B cell (primary cell): Measurements from ENCODE around the gene MFAP3L. TPM values are rescaled to one million over a fixed set of nuclear protein-coding genes. Genes with fewer than 3 reads are reported as not detected.

ENCODE experiments used
- ATAC-seq: fragments of 200-7000 bp; cut with Tn5 transposase; one replicate; pipeline ENCODE4 v1.10.0; 2021; ENCODE audit warnings: low read depth, mild to moderate bottlenecking, moderate number of reproducible peaks, moderate library complexity
- CTCF ChIA-PET: fragments of 350-600 bp; sonication (Branson Sonifier 250); formaldehyde crosslinking; loops from one replicate; lab custom pipeline; 2021; ENCODE audit warnings: antibody characterized with exemption, inconsistent platforms; lab: Charles Lee
- POLR2A ChIA-PET: fragments of 350-600 bp; sonication (Branson Sonifier 250); formaldehyde crosslinking; loops from one replicate; lab custom pipeline; 2021; ENCODE audit warnings: antibody characterized with exemption; lab: Charles Lee
- DNase-seq: peaks from one replicate; pipeline ENCODE4 v3.0.0; 2013
- H2AFZ ChIP-seq: 2 replicates; pipeline ENCODE4 v1.6.1; 2012; ENCODE audit warnings: mild to moderate bottlenecking, low read depth, low read length; ENCODE audit not compliant: insufficient read depth, poor library complexity, severe bottlenecking
- H3K27ac ChIP-seq, 2 donors: 1 replicate in 1 of 2; 2 replicates in 1 of 2; pipeline ENCODE4 v1.5.1; 2012 to 2013; ENCODE audit warnings: low read length in 2 of 2, mild to moderate bottlenecking in 2 of 2, moderate library complexity in 1 of 2
- H3K27me3 ChIP-seq, 4 experiments: fragments of 200-600 bp in 1 of 4; sonication (generic) in 1 of 4; replicated peaks in 1 of 4; 1 replicate in 2 of 4; 2 replicates in 2 of 4; pipeline versions ENCODE4 v1.6.1 to v1.7.0; 2013 to 2016; ENCODE audit warnings: low read length in 3 of 4, mild to moderate bottlenecking in 2 of 4, mixed read lengths in 1 of 4, moderate library complexity in 1 of 4; ENCODE audit not compliant: insufficient read depth in 4 of 4, control insufficient read depth in 3 of 4; ENCODE audit errors: control extremely low read depth in 1 of 4
- H3K36me3 ChIP-seq, 2 experiments: replicated peaks in 1 of 2; 1 replicate in 1 of 2; 2 replicates in 1 of 2; pipeline versions ENCODE4 v1.6.1 to v1.7.1; 2013; ENCODE audit warnings: low read length in 1 of 2; ENCODE audit not compliant: insufficient read depth in 2 of 2, control insufficient read depth in 1 of 2; ENCODE audit errors: control extremely low read depth in 1 of 2, extremely low read depth in 1 of 2
- H3K4me1 ChIP-seq, 2 donors: fragments of 200-600 bp in 1 of 2; sonication (generic) in 1 of 2; 1 replicate in 1 of 2; 2 replicates in 1 of 2; pipeline versions ENCODE4 v1.5.1 to v1.6.1; 2013 to 2017; ENCODE audit warnings: low read length in 2 of 2; ENCODE audit not compliant: control insufficient read depth in 2 of 2, insufficient read depth in 2 of 2
- H3K4me2 ChIP-seq: replicated peaks from 2 replicates; pipeline ENCODE3; 2012; ENCODE audit warnings: mild to moderate bottlenecking, low read depth, low read length; ENCODE audit not compliant: poor library complexity, severe bottlenecking
- H3K4me3 ChIP-seq, 5 experiments: fragments of 200-600 bp in 1 of 5; sonication (generic) in 1 of 5; 1 replicate in 3 of 5; 2 replicates in 2 of 5; pipeline versions ENCODE4 v1.5.1 to v1.7.0; 2011 to 2016; ENCODE audit warnings: low read length in 4 of 5, mild to moderate bottlenecking in 4 of 5, low read depth in 2 of 5, control low read depth in 1 of 5, moderate library complexity in 1 of 5; ENCODE audit not compliant: insufficient read depth in 1 of 5; ENCODE audit errors: control extremely low read depth in 1 of 5, extremely low read depth in 1 of 5
- H3K79me2 ChIP-seq: fragments of 200-600 bp; sonication (generic); one replicate; pipeline ENCODE4 v1.6.0; 2016; ENCODE audit warnings: low read length; ENCODE audit not compliant: control insufficient read depth, insufficient read depth
- H3K9ac ChIP-seq: fragments of 200-600 bp; sonication (generic); 2 replicates; pipeline ENCODE4 v1.6.1; 2017; ENCODE audit warnings: mild to moderate bottlenecking, low read length, moderate library complexity
- H3K9me3 ChIP-seq, 3 donors: one replicate each; pipeline versions ENCODE4 v1.6.1 to v1.7.1; 2013; ENCODE audit warnings: low read length in 2 of 3; ENCODE audit not compliant: control insufficient read depth in 2 of 3, insufficient read depth in 1 of 3; ENCODE audit errors: control extremely low read depth in 1 of 3
- H4K20me1 ChIP-seq: 2 replicates; pipeline ENCODE4 v1.6.0; 2012; ENCODE audit warnings: mild to moderate bottlenecking, low read length; ENCODE audit not compliant: insufficient read depth, control insufficient read depth, poor library complexity, severe bottlenecking
- H3K27ac Mint-ChIP-seq: one replicate; pipeline ENCODE4 v1.8.0; 2021; ENCODE audit warnings: mixed read lengths
- H3K27me3 Mint-ChIP-seq: one replicate; pipeline ENCODE4 v1.8.0; 2021; ENCODE audit warnings: mixed read lengths
- H3K4me1 Mint-ChIP-seq: one replicate; pipeline ENCODE4 v1.8.0; 2021; ENCODE audit warnings: mixed read lengths
- H3K4me3 Mint-ChIP-seq: one replicate; pipeline ENCODE4 v1.8.0; 2021; ENCODE audit warnings: mixed read lengths
- H3K9me3 Mint-ChIP-seq: one replicate; pipeline ENCODE4 v1.8.0; 2022; ENCODE audit warnings: mixed read lengths; ENCODE audit not compliant: insufficient read depth
- CTCF ChIP-seq: fragments of 200-600 bp; IDR thresholded peaks from one replicate; pipeline ENCODE4 v1.8.0; 2022; ENCODE audit warnings: antibody characterized with exemption, mild to moderate bottlenecking
- EZH2 ChIP-seq: IDR thresholded peaks from 2 replicates; pipeline ENCODE4 v1.6.1; 2012; ENCODE audit warnings: borderline replicate concordance, low read depth, mild to moderate bottlenecking, moderate library complexity, low read length; ENCODE audit not compliant: insufficient read depth, poor library complexity, severe bottlenecking
- WGBS: methylation state at CpG from one replicate; pipeline ENCODE4 v1.1.5; 2013; ENCODE audit warnings: missing lambda C conversion rate; ENCODE audit not compliant: insufficient coverage; 5-methylcytosine and 5-hydroxymethylcytosine counted together
- intact Hi-C: fragments of 100-400 bp; cut with micrococcal nuclease; formaldehyde crosslinking; loops from one replicate; pipeline ENCODE4 v1.10.0; 2022
- polyA plus RNA-seq: library from polyadenylated mRNA; depleted of rRNA; stranded (reverse); fragments of >200 nt; gene quantifications from 2 replicates; pipeline ENCODE4 v1.2.3, GENCODE V29; 2012
- total RNA-seq, 2 donors: library from RNA; stranded (reverse); fragments of 120-200 nt in 1 of 2; gene quantifications; 1 replicate in 1 of 2; 2 replicates in 1 of 2; pipeline versions ENCODE4 v1.2.3 to v1.2.4, GENCODE V29; 2013 to 2022

MFAP3L gene
- total and polyA plus RNA-seq, 2 donors (not counting 1 experiment from before 2014, with no cell fraction given) = 0.37 to 0.63 TPM

- TF ChIP-seq CTCF = no peak
- no peak for TF ChIP-seq EZH2
- H3K79me2 ChIP-seq = no peaks in the 10 kb centered on the region
- peaks cover 16% of the 10 kb centered on the region for H3K27me3 Mint-ChIP-seq
- intact Hi-C loops = no loop called here
- no peaks in the 10 kb centered on the region for H3K4me1 ChIP-seq
- no peak for ATAC-seq
- CTCF ChIA-PET = no interaction called here
- H3K9me3 ChIP-seq = no peaks in the 10 kb centered on the region
- H2AFZ ChIP-seq = no peak overlapping the region
- H3K9me3 Mint-ChIP-seq = no peaks in the 10 kb centered on the region
- H3K4me1 Mint-ChIP-seq = no peaks in the 10 kb centered on the region
- no peaks in the 10 kb centered on the region for H4K20me1 ChIP-seq
- H3K27ac ChIP-seq = no peak overlapping the region
- H3K27me3 ChIP-seq = no peaks in the 10 kb centered on the region
- no peak overlapping the region for H3K4me3 ChIP-seq
- no peaks in the 10 kb centered on the region for H3K36me3 ChIP-seq
- H3K4me2 ChIP-seq = no peak overlapping the region
- DNase-seq = no peak
- WGBS = no CpG with 5 or more reads among the region's 2 CpGs
- POLR2A ChIA-PET = no interaction called here
- H3K27ac Mint-ChIP-seq = no peak overlapping the region
- no peak overlapping the region for H3K4me3 Mint-ChIP-seq
- no peak overlapping the region for H3K9ac ChIP-seq
These were observed 39.8 kb downstream of the MFAP3L start for GRCh38 chr4:169986369-169986768.

DNA sequence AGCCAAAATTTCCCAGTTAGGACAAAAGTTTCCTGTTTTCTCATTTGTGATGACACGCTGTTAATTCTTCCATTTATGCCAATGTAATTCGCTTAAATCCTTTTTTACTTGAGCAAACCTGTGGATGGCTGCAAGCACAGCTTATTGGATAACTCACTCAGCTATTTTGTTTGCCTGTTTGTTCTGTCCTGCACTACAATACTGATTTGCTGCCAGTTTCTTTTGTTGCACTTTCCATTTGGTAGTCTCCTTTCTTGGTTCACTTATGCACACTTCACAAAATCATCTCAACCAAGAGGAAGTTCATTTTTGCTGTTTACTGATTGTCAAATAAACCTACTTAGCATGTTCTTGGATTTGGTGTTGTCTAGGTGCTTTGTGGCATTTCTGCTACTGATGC lies 40.3 kb downstream of the MFAP3L start:
- H3K4me1 ChIP-seq = no peaks in the 10 kb centered on the region
- ATAC-seq = no peak
- ChIA-PET CTCF (no interaction called here), POLR2A (no interaction called here)
- no peak for DNase-seq
- peaks cover 16% of the 10 kb centered on the region for H3K27me3 Mint-ChIP-seq
- H3K4me3 Mint-ChIP-seq = no peak overlapping the region
- intact Hi-C loops = no loop called here
- TF ChIP-seq CTCF (no peak), EZH2 (no peak)
- no peaks in the 10 kb centered on the region for H3K4me1 Mint-ChIP-seq
- H3K79me2 ChIP-seq = no peaks in the 10 kb centered on the region
- no peaks in the 10 kb centered on the region for H3K9me3 Mint-ChIP-seq
- H3K4me3 ChIP-seq = no peak overlapping the region
- no peak overlapping the region for H3K4me2 ChIP-seq
- no peak overlapping the region for H3K9ac ChIP-seq
- H3K36me3 ChIP-seq = no peaks in the 10 kb centered on the region
- no peaks in the 10 kb centered on the region for H3K27me3 ChIP-seq
- no peaks in the 10 kb centered on the region for H3K9me3 ChIP-seq
- no peaks in the 10 kb centered on the region for H4K20me1 ChIP-seq
- H2AFZ ChIP-seq = no peak overlapping the region
- WGBS = 94% methylated on average over 2 of the region's 2 CpGs
- no peak overlapping the region for H3K27ac ChIP-seq
- no peak overlapping the region for H3K27ac Mint-ChIP-seq
